CD4-positive, alpha-beta T cell (primary cell): Measurements from ENCODE around the gene TMEM63A. TPM values are rescaled to one million over a fixed set of nuclear protein-coding genes. Genes with fewer than 3 reads are reported as not detected.

Experiments used
- ATAC-seq: fragments of 200-7000 bp; cut with Tn5 transposase; one replicate; pipeline ENCODE4 v1.10.0; 2022; ENCODE audit warnings: mild to moderate bottlenecking; ENCODE audit not compliant: poor library complexity
- CTCF ChIA-PET: fragments of 350-600 bp; sonication (Branson Sonifier 250); formaldehyde crosslinking; loops from one replicate; lab custom pipeline; 2021; ENCODE audit warnings: antibody characterized with exemption, inconsistent platforms; lab: Charles Lee
- POLR2A ChIA-PET: fragments of 350-600 bp; sonication (Branson Sonifier 250); formaldehyde crosslinking; loops from one replicate; lab custom pipeline; 2021; ENCODE audit warnings: antibody characterized with exemption, inconsistent platforms; lab: Charles Lee
- DNase-seq, 14 experiments: peaks; one replicate each; pipeline ENCODE4 v3.0.0-alpha.2; 2013 to 2020; ENCODE audit warnings: mixed read lengths in 2 of 14
- H3K27ac ChIP-seq, 2 donors: one replicate each; pipeline versions ENCODE4 v1.5.1 to v1.7.0; 2013; ENCODE audit warnings: low read length in 2 of 2, low read depth in 1 of 2, mild to moderate bottlenecking in 1 of 2
- H3K27me3 ChIP-seq, 2 experiments: 1 replicate in 1 of 2; 2 replicates in 1 of 2; pipeline versions ENCODE4 v1.6.1 to v1.7.0; 2013; ENCODE audit warnings: low read length in 2 of 2, control low read depth in 1 of 2, mild to moderate bottlenecking in 1 of 2, moderate library complexity in 1 of 2; ENCODE audit not compliant: insufficient read depth in 2 of 2, control insufficient read depth in 1 of 2
- H3K36me3 ChIP-seq: one replicate; pipeline ENCODE4 v1.6.1; 2013; ENCODE audit warnings: low read length, control low read depth; ENCODE audit not compliant: insufficient read depth
- H3K4me1 ChIP-seq: one replicate; pipeline ENCODE4 v1.6.1; 2013; ENCODE audit warnings: low read length, control low read depth; ENCODE audit not compliant: insufficient read depth
- H3K4me3 ChIP-seq: one replicate; pipeline ENCODE4 v1.5.1; 2013; ENCODE audit warnings: mild to moderate bottlenecking, low read length, moderate library complexity
- H3K9me3 ChIP-seq, 2 experiments: 1 replicate in 1 of 2; 2 replicates in 1 of 2; pipeline versions ENCODE4 v1.6.1 to v1.7.0; 2013; ENCODE audit warnings: low read length in 2 of 2, mild to moderate bottlenecking in 2 of 2, control low read depth in 1 of 2, moderate library complexity in 1 of 2; ENCODE audit not compliant: control insufficient read depth in 1 of 2, insufficient read depth in 1 of 2
- H3K27ac Mint-ChIP-seq: one replicate; pipeline ENCODE4 v1.8.0; 2020; ENCODE audit warnings: mixed read lengths
- H3K27me3 Mint-ChIP-seq: one replicate; pipeline ENCODE4 v1.8.0; 2021; ENCODE audit warnings: mixed read lengths
- H3K36me3 Mint-ChIP-seq: one replicate; pipeline ENCODE4 v1.8.0; 2021; ENCODE audit warnings: low read depth, mixed read lengths
- H3K4me1 Mint-ChIP-seq: one replicate; pipeline ENCODE4 v1.8.0; 2021; ENCODE audit warnings: low read depth, mixed read lengths
- H3K4me3 Mint-ChIP-seq: one replicate; pipeline ENCODE4 v1.8.0; 2020; ENCODE audit warnings: mild to moderate bottlenecking, mixed read lengths
- H3K9me3 Mint-ChIP-seq: one replicate; pipeline ENCODE4 v1.8.0; 2020; ENCODE audit warnings: mixed read lengths
- intact Hi-C, 2 experiments: fragments of 100-400 bp; cut with DNase I in 1 of 2; cut with micrococcal nuclease in 1 of 2; formaldehyde crosslinking; loops; one replicate each; pipeline versions ENCODE4 v1.15.1 to v1.9.0; 2023 to 2025; cut with DNase I, micrococcal nuclease
- total RNA-seq, 174 experiments: library from RNA in 2 of 174; stranded (reverse) in 2 of 174; gene quantifications; one replicate each; pipeline ENCODE4 v1.2.3 and lab custom pipeline; 2021 to 2026
- TF ChIP-seq, protein P1 (sequence below): fragments of 200-600 bp; IDR thresholded peaks from one replicate; pipeline ENCODE4 v1.8.0; 2022; ENCODE audit warnings: antibody characterized with exemption, mild to moderate bottlenecking

The TMEM63A gene
- total RNA-seq, 2 experiments from 2014 or later: 199 to 204 TPM

DNA sequence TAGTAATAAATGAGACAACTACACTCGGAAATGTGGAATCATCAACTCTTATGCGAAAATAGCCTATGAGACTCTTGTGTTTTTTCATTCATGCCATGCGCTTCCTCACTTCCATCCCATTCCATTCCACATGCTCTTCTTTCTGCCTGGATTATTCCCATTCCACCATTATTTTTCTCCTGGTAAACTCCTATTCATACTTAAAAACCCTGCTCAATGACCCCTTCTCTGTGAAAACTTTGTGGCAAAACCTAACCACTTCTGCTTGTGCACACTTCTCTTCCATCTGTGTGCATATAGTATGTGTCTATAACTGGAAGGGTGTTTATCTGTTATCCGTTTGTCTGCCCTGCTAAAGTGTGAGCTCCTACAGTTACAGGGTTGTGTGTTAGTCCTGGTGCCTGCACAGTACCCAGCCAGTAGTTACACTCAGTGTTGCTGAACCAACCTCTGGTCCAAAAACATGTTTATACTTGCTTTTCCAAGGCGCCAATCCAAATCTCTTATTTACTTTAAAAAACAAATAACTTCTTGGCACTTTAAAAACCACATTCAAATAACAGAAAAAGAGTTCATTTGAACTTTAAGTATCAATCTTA lies 61.6 kb downstream of the TMEM63A start:
- intact Hi-C loops: no loop called here
- TF ChIP-seq, protein P1, sequence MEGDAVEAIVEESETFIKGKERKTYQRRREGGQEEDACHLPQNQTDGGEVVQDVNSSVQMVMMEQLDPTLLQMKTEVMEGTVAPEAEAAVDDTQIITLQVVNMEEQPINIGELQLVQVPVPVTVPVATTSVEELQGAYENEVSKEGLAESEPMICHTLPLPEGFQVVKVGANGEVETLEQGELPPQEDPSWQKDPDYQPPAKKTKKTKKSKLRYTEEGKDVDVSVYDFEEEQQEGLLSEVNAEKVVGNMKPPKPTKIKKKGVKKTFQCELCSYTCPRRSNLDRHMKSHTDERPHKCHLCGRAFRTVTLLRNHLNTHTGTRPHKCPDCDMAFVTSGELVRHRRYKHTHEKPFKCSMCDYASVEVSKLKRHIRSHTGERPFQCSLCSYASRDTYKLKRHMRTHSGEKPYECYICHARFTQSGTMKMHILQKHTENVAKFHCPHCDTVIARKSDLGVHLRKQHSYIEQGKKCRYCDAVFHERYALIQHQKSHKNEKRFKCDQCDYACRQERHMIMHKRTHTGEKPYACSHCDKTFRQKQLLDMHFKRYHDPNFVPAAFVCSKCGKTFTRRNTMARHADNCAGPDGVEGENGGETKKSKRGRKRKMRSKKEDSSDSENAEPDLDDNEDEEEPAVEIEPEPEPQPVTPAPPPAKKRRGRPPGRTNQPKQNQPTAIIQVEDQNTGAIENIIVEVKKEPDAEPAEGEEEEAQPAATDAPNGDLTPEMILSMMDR: no peak
- POLR2A ChIA-PET: no interaction called here

DNA sequence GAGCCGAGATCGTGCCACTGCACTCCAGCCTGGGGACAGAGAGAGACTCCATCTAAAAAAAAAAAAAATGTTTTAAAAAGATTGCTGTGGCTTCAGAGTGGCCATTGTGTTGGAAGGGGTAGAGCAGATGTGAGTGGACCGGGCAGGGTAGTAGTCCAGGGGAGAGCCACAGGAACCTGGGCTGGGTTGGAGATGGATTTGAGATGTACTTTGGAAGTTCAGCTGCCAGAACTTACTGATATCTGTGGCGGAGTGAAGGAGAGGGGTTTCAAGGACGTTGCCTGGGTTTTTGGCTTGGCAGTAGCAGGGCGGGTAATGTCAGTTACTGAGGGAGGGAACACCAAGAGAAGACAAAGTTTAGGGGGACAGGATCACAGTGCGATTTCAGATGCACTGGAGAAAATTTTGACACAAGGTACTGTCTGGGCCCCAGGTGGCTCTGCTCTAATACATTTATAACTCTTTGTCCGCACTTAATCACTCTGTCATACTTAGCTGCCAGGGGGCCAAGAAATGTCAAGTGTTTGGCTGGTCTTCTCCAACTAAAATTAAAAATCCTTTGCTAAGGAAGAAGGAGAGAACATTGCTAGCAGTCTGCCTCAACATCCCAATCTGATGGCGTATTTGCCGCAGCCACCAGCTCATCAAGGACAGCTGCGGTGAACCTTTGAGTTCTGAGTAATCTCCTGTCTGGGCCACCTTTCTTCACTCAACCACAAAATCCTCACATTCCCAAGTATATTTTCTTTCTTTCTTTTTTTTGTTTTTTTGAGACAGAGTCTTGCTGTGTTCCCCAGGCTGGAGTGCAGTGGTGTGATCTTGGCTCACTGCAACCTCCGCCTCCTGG lies 62.6 kb downstream of the TMEM63A start:
- H3K27ac Mint-ChIP-seq: no peak overlapping the region
- POLR2A ChIA-PET: no interaction called here
- intact Hi-C loops: no loop called here

More for the DNA sequence above, 61.6 kb downstream of the TMEM63A start:
- Histone ChIP-seq H3K4me3 (no peak overlapping the region), H3K27me3 (no peaks in the 10 kb centered on the region), H3K4me1 (no peaks in the 10 kb centered on the region), H3K9me3 (no peaks in the 10 kb centered on the region), H3K27ac (no peak overlapping the region), H3K36me3 (no peaks in the 10 kb centered on the region)
- H3K27ac Mint-ChIP-seq: no peak overlapping the region
- DNase-seq: no peak
- no peaks in the 10 kb centered on the region for H3K27me3 Mint-ChIP-seq
- no peaks in the 10 kb centered on the region for H3K9me3 Mint-ChIP-seq
- no peaks in the 10 kb centered on the region for H3K36me3 Mint-ChIP-seq
- CTCF ChIA-PET: no interaction called here
- ATAC-seq: no peak
- H3K4me3 Mint-ChIP-seq: no peak overlapping the region
- H3K4me1 Mint-ChIP-seq: no peaks in the 10 kb centered on the region

DNA sequence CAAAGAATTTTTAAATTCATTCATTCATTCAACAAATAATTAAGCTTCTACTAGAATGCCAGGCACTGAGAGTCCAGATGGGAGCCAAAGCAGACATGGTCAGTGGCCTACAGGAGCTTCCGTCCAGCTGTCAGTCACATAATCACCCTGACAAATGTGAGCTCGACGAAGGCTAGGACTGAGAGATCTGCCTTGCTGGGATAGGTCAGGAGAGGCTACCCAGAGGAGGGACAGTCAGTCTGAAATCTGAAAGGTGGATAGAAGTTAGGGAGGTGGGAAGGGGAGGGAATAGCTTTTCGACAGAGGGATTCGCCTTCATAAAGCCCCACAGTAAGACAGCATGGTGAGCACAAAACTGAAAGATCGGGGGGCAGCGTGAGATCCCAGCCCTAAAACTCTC lies 64.0 kb downstream of the TMEM63A start:
- Mint-ChIP-seq H3K4me1 (no peaks in the 10 kb centered on the region), H3K27me3 (no peaks in the 10 kb centered on the region), H3K36me3 (no peaks in the 10 kb centered on the region), H3K4me3 (no peak overlapping the region), H3K9me3 (no peaks in the 10 kb centered on the region), H3K27ac (no peak overlapping the region)
- no peaks in the 10 kb centered on the region for H3K9me3 ChIP-seq
- no peaks in the 10 kb centered on the region for H3K4me1 ChIP-seq
- ATAC-seq (no peak), DNase-seq (no peak)
- no peaks in the 10 kb centered on the region for H3K27me3 ChIP-seq
- ChIA-PET CTCF (no interaction called here), POLR2A (no interaction called here)
- no peak overlapping the region for H3K27ac ChIP-seq
- intact Hi-C loops: no loop called here
- TF ChIP-seq, protein P1: no peak
- H3K36me3 ChIP-seq: no peaks in the 10 kb centered on the region
- no peak overlapping the region for H3K4me3 ChIP-seq

More for the DNA sequence above, 62.6 kb downstream of the TMEM63A start:
- ATAC-seq: no peak
- H3K4me1 ChIP-seq: no peaks in the 10 kb centered on the region
- CTCF ChIA-PET: no interaction called here
- H3K27me3 ChIP-seq: no peaks in the 10 kb centered on the region
- TF ChIP-seq, protein P1: no peak
- H3K36me3 ChIP-seq: no peaks in the 10 kb centered on the region
- no peaks in the 10 kb centered on the region for H3K9me3 Mint-ChIP-seq
- H3K27me3 Mint-ChIP-seq: no peaks in the 10 kb centered on the region
- H3K36me3 Mint-ChIP-seq: no peaks in the 10 kb centered on the region
- no peak overlapping the region for H3K4me3 Mint-ChIP-seq
- no peaks in the 10 kb centered on the region for H3K4me1 Mint-ChIP-seq
- H3K27ac ChIP-seq: no peak overlapping the region
- no peak for DNase-seq
- no peaks in the 10 kb centered on the region for H3K9me3 ChIP-seq
- H3K4me3 ChIP-seq: no peak overlapping the region
